Measurements from ENCODE around the gene LTBP3. TPM values are rescaled to one million over a fixed set of nuclear protein-coding genes. Genes with fewer than 3 reads are reported as not detected.

LTBP3 gene
- total RNA-seq, 2 experiments from 2014 or later = 35.5 to 36.0 TPM

DNA sequence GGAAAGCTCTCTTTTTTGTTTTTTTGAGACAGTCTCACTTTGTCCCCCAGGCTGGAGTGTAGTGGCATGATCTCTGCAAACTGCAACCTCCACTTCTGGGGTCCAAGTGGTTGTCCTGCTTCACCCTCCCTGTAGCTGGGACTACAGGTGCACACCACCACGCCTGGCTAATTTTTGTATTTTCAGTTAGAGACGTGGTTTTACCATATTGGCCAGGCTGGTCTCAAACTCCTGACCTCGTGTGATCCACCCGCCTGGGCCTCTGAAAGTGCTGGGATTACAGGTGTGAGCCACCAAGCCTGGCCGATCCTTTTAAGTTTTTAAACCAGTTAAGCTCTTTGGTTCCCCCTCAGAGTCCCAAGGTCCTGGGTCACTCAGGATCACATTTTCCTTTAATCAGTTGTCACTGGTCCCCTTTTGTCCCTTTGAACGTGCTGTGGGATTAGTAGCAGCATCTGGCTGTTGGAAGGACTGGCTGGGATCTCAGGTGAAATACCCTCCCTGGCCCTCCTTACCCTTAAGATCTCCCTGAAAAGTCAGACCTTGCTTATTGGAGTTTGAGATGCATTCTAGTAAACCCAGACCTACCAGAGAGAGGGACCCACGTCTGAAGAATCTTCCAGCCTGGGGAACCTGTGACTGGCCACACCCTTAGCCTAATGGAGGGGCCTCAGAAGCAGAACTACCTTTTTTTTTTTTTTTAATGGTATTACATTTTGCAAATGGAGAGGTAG lies 51.2 kb downstream of the LTBP3 start:
- Mint-ChIP-seq H3K4me3 (no peak overlapping the region), H3K36me3 (peaks cover 41% of the 10 kb centered on the region), H3K9me3 (peaks cover 2% of the 10 kb centered on the region), H3K27ac (peak overlapping the region; percentile 73), H3K4me1 (peaks cover 52% of the 10 kb centered on the region), H3K27me3 (peaks cover 7% of the 10 kb centered on the region)
- no peak for DNase-seq

DNA sequence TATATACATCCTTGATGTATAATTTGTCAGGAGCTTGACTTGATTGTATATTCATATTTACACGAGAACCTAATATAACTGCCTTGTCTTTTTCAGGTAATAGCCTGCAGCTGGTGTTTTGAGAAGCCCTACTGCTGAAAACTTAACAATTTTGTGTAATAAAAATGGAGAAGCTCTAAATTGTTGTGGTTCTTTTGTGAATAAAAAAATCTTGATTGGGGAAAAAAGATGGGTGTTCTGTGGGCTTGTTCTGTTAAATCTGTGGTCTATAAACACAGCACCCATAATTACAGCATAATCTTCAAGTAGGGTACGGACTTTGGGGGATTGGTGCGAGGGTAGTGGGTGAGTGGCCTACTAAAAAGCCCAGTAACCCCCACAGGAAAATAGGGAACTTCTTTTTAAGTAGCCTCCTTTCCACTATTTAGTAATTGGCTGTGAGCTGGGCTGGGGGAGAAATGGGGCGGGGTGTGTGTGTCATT lies 51.8 kb downstream of the LTBP3 start:
- DNase-seq = no peak

DNA sequence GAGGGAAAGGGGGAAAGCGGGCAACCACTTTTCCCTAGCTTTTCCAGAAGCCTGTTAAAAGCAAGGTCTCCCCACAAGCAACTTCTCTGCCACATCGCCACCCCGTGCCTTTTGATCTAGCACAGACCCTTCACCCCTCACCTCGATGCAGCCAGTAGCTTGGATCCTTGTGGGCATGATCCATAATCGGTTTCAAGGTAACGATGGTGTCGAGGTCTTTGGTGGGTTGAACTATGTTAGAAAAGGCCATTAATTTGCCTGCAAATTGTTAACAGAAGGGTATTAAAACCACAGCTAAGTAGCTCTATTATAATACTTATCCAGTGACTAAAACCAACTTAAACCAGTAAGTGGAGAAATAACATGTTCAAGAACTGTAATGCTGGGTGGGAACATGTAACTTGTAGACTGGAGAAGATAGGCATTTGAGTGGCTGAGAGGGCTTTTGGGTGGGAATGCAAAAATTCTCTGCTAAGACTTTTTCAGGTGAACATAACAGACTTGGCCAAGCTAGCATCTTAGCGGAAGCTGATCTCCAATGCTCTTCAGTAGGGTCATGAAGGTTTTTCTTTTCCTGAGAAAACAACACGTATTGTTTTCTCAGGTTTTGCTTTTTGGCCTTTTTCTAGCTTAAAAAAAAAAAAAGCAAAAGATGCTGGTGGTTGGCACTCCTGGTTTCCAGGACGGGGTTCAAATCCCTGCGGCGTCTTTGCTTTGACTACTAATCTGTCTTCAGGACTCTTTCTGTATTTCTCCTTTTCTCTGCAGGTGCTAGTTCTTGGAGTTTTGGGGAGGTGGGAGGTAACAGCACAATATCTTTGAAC lies 52.5 kb downstream of the LTBP3 start:
- H3K36me3 Mint-ChIP-seq = peaks cover 41% of the 10 kb centered on the region
- peaks cover 12% of the 10 kb centered on the region for H3K27me3 Mint-ChIP-seq
- peak overlapping the region; percentile 73 for H3K27ac Mint-ChIP-seq
- no peak overlapping the region for H3K4me3 Mint-ChIP-seq
- peaks cover 2% of the 10 kb centered on the region for H3K9me3 Mint-ChIP-seq
- peaks cover 55% of the 10 kb centered on the region for H3K4me1 Mint-ChIP-seq
- DNase-seq = no peak

More for the DNA sequence above, 51.8 kb downstream of the LTBP3 start:
- Mint-ChIP-seq H3K9me3 (peaks cover 2% of the 10 kb centered on the region), H3K4me1 (peaks cover 56% of the 10 kb centered on the region), H3K36me3 (peaks cover 41% of the 10 kb centered on the region), H3K27me3 (peaks cover 12% of the 10 kb centered on the region), H3K27ac (peak overlapping the region; percentile 73), H3K4me3 (no peak overlapping the region)

DNA sequence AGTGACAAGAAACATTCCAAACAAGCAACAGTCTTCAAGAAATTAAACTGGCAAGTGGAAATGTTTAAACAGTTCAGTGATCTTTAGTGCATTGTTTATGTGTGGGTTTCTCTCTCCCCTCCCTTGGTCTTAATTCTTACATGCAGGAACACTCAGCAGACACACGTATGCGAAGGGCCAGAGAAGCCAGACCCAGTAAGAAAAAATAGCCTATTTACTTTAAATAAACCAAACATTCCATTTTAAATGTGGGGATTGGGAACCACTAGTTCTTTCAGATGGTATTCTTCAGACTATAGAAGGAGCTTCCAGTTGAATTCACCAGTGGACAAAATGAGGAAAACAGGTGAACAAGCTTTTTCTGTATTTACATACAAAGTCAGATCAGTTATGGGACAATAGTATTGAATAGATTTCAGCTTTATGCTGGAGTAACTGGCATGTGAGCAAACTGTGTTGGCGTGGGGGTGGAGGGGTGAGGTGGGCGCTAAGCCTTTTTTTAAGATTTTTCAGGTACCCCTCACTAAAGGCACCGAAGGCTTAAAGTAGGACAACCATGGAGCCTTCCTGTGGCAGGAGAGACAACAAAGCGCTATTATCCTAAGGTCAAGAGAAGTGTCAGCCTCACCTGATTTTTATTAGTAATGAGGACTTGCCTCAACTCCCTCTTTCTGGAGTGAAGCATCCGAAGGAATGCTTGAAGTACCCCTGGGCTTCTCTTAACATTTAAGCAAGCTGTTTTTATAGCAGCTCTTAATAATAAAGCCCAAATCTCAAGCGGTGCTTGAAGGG lies 53.3 kb downstream of the LTBP3 start:
- Mint-ChIP-seq H3K36me3 (peaks cover 41% of the 10 kb centered on the region), H3K27me3 (peaks cover 12% of the 10 kb centered on the region), H3K4me1 (peaks cover 52% of the 10 kb centered on the region), H3K9me3 (peaks cover 2% of the 10 kb centered on the region), H3K27ac (peak overlapping the region; percentile 73), H3K4me3 (no peak overlapping the region)
- DNase-seq = no peak

DNA sequence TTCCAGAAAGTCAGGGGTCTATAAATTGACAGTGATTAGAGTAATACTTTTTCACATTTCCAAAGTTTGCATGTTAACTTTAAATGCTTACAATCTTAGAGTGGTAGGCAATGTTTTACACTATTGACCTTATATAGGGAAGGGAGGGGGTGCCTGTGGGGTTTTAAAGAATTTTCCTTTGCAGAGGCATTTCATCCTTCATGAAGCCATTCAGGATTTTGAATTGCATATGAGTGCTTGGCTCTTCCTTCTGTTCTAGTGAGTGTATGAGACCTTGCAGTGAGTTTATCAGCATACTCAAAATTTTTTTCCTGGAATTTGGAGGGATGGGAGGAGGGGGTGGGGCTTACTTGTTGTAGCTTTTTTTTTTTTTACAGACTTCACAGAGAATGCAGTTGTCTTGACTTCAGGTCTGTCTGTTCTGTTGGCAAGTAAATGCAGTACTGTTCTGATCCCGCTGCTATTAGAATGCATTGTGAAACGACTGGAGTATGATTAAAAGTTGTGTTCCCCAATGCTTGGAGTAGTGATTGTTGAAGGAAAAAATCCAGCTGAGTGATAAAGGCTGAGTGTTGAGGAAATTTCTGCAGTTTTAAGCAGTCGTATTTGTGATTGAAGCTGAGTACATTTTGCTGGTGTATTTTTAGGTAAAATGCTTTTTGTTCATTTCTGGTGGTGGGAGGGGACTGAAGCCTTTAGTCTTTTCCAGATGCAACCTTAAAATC lies 54.0 kb downstream of the LTBP3 start:
- Mint-ChIP-seq H3K27ac (peak overlapping the region; percentile 73), H3K4me3 (no peak overlapping the region), H3K9me3 (peaks cover 2% of the 10 kb centered on the region), H3K36me3 (peaks cover 41% of the 10 kb centered on the region), H3K27me3 (peaks cover 12% of the 10 kb centered on the region), H3K4me1 (peaks cover 50% of the 10 kb centered on the region)
- DNase-seq = no peak

DNA sequence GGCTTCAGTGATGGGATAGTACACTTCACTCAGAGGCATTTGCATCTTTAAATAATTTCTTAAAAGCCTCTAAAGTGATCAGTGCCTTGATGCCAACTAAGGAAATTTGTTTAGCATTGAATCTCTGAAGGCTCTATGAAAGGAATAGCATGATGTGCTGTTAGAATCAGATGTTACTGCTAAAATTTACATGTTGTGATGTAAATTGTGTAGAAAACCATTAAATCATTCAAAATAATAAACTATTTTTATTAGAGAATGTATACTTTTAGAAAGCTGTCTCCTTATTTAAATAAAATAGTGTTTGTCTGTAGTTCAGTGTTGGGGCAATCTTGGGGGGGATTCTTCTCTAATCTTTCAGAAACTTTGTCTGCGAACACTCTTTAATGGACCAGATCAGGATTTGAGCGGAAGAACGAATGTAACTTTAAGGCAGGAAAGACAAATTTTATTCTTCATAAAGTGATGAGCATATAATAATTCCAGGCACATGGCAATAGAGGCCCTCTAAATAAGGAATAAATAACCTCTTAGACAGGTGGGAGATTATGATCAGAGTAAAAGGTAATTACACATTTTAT lies 54.7 kb downstream of the LTBP3 start:
- Mint-ChIP-seq H3K4me1 (peaks cover 50% of the 10 kb centered on the region), H3K27ac (peak overlapping the region; percentile 73), H3K27me3 (peaks cover 12% of the 10 kb centered on the region), H3K36me3 (peaks cover 41% of the 10 kb centered on the region), H3K4me3 (no peak overlapping the region), H3K9me3 (peaks cover 2% of the 10 kb centered on the region)
- DNase-seq = no peak

DNA sequence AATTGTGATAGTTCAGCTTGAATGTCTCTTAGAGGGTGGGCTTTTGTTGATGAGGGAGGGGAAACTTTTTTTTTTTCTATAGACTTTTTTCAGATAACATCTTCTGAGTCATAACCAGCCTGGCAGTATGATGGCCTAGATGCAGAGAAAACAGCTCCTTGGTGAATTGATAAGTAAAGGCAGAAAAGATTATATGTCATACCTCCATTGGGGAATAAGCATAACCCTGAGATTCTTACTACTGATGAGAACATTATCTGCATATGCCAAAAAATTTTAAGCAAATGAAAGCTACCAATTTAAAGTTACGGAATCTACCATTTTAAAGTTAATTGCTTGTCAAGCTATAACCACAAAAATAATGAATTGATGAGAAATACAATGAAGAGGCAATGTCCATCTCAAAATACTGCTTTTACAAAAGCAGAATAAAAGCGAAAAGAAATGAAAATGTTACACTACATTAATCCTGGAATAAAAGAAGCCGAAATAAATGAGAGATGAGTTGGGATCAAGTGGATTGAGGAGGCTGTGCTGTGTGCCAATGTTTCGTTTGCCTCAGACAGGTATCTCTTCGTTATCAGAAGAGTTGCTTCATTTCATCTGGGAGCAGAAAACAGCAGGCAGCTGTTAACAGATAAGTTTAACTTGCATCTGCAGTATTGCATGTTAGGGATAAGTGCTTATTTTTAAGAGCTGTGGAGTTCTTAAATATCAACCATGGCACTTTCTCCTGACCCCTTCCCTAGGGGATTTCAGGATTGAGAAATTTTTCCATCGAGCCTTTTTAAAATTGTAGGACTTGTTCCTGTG lies 55.4 kb downstream of the LTBP3 start:
- Mint-ChIP-seq H3K27ac (no peak overlapping the region), H3K4me3 (no peak overlapping the region), H3K4me1 (peaks cover 47% of the 10 kb centered on the region), H3K27me3 (peaks cover 12% of the 10 kb centered on the region), H3K9me3 (peaks cover 2% of the 10 kb centered on the region), H3K36me3 (peaks cover 41% of the 10 kb centered on the region)
- DNase-seq = no peak

DNA sequence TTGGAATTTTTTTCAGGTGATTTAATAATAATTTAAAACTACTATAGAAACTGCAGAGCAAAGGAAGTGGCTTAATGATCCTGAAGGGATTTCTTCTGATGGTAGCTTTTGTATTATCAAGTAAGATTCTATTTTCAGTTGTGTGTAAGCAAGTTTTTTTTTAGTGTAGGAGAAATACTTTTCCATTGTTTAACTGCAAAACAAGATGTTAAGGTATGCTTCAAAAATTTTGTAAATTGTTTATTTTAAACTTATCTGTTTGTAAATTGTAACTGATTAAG lies 55.9 kb downstream of the LTBP3 start:
- H3K27ac Mint-ChIP-seq = no peak overlapping the region
- H3K36me3 Mint-ChIP-seq = peaks cover 37% of the 10 kb centered on the region
- H3K4me3 Mint-ChIP-seq = no peak overlapping the region
- no peak for DNase-seq
- no peaks in the 10 kb centered on the region for H3K9me3 Mint-ChIP-seq
- peaks cover 12% of the 10 kb centered on the region for H3K27me3 Mint-ChIP-seq
- H3K4me1 Mint-ChIP-seq = peaks cover 41% of the 10 kb centered on the region

DNA sequence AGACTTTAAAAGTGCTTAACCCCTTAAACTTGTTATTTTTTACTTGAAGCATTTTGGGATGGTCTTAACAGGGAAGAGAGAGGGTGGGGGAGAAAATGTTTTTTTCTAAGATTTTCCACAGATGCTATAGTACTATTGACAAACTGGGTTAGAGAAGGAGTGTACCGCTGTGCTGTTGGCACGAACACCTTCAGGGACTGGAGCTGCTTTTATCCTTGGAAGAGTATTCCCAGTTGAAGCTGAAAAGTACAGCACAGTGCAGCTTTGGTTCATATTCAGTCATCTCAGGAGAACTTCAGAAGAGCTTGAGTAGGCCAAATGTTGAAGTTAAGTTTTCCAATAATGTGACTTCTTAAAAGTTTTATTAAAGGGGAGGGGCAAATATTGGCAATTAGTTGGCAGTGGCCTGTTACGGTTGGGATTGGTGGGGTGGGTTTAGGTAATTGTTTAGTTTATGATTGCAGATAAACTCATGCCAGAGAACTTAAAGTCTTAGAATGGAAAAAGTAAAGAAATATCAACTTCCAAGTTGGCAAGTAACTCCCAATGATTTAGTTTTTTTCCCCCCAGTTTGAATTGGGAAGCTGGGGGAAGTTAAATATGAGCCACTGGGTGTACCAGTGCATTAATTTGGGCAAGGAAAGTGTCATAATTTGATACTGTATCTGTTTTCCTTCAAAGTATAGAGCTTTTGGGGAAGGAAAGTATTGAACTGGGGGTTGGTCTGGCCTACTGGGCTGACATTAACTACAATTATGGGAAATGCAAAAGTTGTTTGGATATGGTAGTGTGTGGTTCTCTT lies 56.5 kb downstream of the LTBP3 start:
- H3K36me3 Mint-ChIP-seq = peaks cover 33% of the 10 kb centered on the region
- no peak for DNase-seq
- no peak overlapping the region for H3K4me3 Mint-ChIP-seq
- peaks cover 12% of the 10 kb centered on the region for H3K27me3 Mint-ChIP-seq
- no peak overlapping the region for H3K27ac Mint-ChIP-seq
- peaks cover 39% of the 10 kb centered on the region for H3K4me1 Mint-ChIP-seq
- no peaks in the 10 kb centered on the region for H3K9me3 Mint-ChIP-seq

DNA sequence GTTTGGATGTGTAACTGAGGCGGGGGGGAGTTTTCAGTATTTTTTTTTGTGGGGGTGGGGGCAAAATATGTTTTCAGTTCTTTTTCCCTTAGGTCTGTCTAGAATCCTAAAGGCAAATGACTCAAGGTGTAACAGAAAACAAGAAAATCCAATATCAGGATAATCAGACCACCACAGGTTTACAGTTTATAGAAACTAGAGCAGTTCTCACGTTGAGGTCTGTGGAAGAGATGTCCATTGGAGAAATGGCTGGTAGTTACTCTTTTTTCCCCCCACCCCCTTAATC lies 57.0 kb downstream of the LTBP3 start:
- Mint-ChIP-seq H3K4me1 (peaks cover 39% of the 10 kb centered on the region), H3K9me3 (no peaks in the 10 kb centered on the region), H3K27me3 (peaks cover 12% of the 10 kb centered on the region), H3K27ac (no peak overlapping the region), H3K36me3 (peaks cover 27% of the 10 kb centered on the region), H3K4me3 (no peak overlapping the region)
- no peak for DNase-seq

DNA sequence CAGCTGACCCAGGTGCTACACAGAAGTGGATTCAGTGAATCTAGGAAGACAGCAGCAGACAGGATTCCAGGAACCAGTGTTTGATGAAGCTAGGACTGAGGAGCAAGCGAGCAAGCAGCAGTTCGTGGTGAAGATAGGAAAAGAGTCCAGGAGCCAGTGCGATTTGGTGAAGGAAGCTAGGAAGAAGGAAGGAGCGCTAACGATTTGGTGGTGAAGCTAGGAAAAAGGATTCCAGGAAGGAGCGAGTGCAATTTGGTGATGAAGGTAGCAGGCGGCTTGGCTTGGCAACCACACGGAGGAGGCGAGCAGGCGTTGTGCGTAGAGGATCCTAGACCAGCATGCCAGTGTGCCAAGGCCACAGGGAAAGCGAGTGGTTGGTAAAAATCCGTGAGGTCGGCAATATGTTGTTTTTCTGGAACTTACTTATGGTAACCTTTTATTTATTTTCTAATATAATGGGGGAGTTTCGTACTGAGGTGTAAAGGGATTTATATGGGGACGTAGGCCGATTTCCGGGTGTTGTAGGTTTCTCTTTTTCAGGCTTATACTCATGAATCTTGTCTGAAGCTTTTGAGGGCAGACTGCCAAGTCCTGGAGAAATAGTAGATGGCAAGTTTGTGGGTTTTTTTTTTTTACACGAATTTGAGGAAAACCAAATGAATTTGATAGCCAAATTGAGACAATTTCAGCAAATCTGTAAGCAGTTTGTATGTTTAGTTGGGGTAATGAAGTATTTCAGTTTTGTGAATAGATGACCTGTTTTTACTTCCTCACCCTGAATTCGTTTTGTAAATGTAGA lies 57.6 kb downstream of the LTBP3 start:
- no peak for DNase-seq
- Mint-ChIP-seq H3K4me3 (no peak overlapping the region), H3K4me1 (peaks cover 39% of the 10 kb centered on the region), H3K27ac (no peak overlapping the region), H3K27me3 (peaks cover 12% of the 10 kb centered on the region), H3K36me3 (peaks cover 22% of the 10 kb centered on the region), H3K9me3 (no peaks in the 10 kb centered on the region)

DNA sequence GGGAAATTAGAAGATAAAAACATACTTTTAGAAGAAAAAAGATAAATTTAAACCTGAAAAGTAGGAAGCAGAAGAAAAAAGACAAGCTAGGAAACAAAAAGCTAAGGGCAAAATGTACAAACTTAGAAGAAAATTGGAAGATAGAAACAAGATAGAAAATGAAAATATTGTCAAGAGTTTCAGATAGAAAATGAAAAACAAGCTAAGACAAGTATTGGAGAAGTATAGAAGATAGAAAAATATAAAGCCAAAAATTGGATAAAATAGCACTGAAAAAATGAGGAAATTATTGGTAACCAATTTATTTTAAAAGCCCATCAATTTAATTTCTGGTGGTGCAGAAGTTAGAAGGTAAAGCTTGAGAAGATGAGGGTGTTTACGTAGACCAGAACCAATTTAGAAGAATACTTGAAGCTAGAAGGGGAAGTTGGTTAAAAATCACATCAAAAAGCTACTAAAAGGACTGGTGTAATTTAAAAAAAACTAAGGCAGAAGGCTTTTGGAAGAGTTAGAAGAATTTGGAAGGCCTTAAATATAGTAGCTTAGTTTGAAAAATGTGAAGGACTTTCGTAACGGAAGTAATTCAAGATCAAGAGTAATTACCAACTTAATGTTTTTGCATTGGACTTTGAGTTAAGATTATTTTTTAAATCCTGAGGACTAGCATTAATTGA lies 58.3 kb downstream of the LTBP3 start:
- Mint-ChIP-seq H3K9me3 (no peaks in the 10 kb centered on the region), H3K27ac (no peak overlapping the region), H3K27me3 (peaks cover 12% of the 10 kb centered on the region), H3K36me3 (peaks cover 14% of the 10 kb centered on the region), H3K4me1 (peaks cover 34% of the 10 kb centered on the region), H3K4me3 (no peak overlapping the region)
- DNase-seq = no peak
